Ovary (tissue), 3 donors: ENCODE measurements around the gene DNAJC6.

ENCODE experiments used
- POLR2A ChIP-seq: fragments of 450-650 bp; IDR thresholded peaks from one replicate; pipeline ENCODE4 v1.6.1; 2017; ENCODE audit warnings: antibody characterized with exemption, mild to moderate bottlenecking, moderate library complexity
- TF ChIP-seq, protein P1 (sequence below), 3 donors: fragments of 450-650 bp in 2 of 3; fragments of 200-600 bp in 1 of 3; IDR thresholded peaks; one replicate each; pipeline versions ENCODE4 v1.5.1 to v1.8.0; 2016 to 2022; ENCODE audit warnings: antibody characterized with exemption in 3 of 3, mild to moderate bottlenecking in 1 of 3
- donor health status: DM: no; HTN: no; CAD: no.

DNA sequence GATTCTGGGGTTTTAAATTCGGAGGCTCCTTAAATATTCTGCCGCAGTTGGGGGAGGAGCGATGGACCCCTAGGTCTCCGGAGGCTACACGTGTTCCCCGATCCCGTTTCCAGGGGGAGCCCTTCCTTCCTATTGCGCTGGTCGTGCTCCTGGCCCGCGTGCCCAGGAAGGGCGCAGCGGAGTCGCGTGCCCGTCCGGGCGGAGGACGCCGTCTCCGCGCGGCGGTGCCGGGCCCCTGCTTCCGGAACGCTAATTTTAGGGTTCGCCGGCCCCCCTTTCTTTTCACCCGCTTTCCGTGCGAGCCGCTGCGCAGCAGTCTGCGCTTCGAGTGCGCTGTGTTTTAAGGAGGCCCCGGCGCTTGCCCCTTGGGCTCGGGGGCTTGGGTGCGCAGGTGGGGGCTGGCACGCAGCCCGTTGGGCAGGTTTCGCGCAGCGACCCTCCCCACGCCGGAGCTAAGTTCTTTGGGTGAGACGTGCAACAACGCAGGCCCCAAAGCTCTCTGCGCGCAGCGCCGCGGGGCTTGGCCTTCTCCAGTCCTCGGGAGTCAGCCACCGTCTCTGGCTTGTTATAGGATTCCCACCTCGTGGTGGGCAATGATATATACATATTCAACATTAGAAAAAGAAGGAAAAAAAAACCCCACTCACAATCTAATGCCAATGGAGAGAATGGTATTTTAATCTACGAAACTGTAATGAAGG lies 43.5 kb upstream of the DNAJC6 start:
- no peak for TF ChIP-seq POLR2A
- TF ChIP-seq, protein P1, sequence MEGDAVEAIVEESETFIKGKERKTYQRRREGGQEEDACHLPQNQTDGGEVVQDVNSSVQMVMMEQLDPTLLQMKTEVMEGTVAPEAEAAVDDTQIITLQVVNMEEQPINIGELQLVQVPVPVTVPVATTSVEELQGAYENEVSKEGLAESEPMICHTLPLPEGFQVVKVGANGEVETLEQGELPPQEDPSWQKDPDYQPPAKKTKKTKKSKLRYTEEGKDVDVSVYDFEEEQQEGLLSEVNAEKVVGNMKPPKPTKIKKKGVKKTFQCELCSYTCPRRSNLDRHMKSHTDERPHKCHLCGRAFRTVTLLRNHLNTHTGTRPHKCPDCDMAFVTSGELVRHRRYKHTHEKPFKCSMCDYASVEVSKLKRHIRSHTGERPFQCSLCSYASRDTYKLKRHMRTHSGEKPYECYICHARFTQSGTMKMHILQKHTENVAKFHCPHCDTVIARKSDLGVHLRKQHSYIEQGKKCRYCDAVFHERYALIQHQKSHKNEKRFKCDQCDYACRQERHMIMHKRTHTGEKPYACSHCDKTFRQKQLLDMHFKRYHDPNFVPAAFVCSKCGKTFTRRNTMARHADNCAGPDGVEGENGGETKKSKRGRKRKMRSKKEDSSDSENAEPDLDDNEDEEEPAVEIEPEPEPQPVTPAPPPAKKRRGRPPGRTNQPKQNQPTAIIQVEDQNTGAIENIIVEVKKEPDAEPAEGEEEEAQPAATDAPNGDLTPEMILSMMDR (IDR thresholded peaks at IDR 0.05) = peak in 1 of 3 donors; percentile 5
